HepG2 (cell line): Measurements from ENCODE around the gene ELP6.

Experiments
- ATF4 ChIP-seq, 2 experiments: fragments of 450-650 bp in 1 of 2; sonication (generic) in 1 of 2; formaldehyde crosslinking; IDR thresholded peaks; 2 replicates each; pipeline versions ENCODE4 v1.5.0 to v1.8.0; 2020 to 2022; ENCODE audit warnings: mild to moderate bottlenecking in 1 of 2, missing genetic modification reagents in 1 of 2
- ESRRA ChIP-seq: sonication (generic); formaldehyde crosslinking; IDR thresholded peaks from 2 replicates; pipeline ENCODE4 v1.5.1; 2020; ENCODE audit warnings: mild to moderate bottlenecking, low read depth, missing genetic modification reagents
- MLXIP ChIP-seq: sonication (generic); formaldehyde crosslinking; IDR thresholded peaks from 2 replicates; pipeline ENCODE4 v1.9.0; 2021; ENCODE audit warnings: missing genetic modification reagents, borderline replicate concordance
- NFRKB ChIP-seq: fragments of 450-650 bp; IDR thresholded peaks from 2 replicates; pipeline ENCODE4 v1.6.1; 2017
- POLR2AphosphoS2 ChIP-seq: IDR thresholded peaks from 2 replicates; pipeline ENCODE4 v1.6.1; 2011; ENCODE audit warnings: low read depth, low read length, improper control_type of control experiment
- ZBTB43 ChIP-seq: sonication (generic); formaldehyde crosslinking; conservative IDR thresholded peaks from 2 replicates; pipeline ENCODE4 v1.4.0; 2020; ENCODE audit warnings: missing genetic modification reagents

GRCh38 chr3:47475029-47475569, 38.4 kb downstream of the ELP6 start:
- TF ChIP-seq ESRRA (CRISPR knock-in tag): no peak
- no peak for TF ChIP-seq POLR2AphosphoS2
- TF ChIP-seq NFRKB: no peak
- TF ChIP-seq ATF4 (CRISPR knock-in tag; IDR thresholded peaks at IDR 0.05): 0 out of 4 replicates have a peak, but pooled peaks of 1 of the 2 experiments have one; percentile 25
- no peak for TF ChIP-seq ZBTB43 (CRISPR knock-in tag)
- no peak for TF ChIP-seq MLXIP (CRISPR knock-in tag)
